Measurements from ENCODE around the gene ELL3.
"Not testable (repeated sequence)": the region's sequence is repeated elsewhere in the genome, so short reads cannot be mapped to it uniquely, and the experiment has no call there.

The ELL3 gene, protein sequence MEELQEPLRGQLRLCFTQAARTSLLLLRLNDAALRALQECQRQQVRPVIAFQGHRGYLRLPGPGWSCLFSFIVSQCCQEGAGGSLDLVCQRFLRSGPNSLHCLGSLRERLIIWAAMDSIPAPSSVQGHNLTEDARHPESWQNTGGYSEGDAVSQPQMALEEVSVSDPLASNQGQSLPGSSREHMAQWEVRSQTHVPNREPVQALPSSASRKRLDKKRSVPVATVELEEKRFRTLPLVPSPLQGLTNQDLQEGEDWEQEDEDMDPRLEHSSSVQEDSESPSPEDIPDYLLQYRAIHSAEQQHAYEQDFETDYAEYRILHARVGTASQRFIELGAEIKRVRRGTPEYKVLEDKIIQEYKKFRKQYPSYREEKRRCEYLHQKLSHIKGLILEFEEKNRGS

DNA sequence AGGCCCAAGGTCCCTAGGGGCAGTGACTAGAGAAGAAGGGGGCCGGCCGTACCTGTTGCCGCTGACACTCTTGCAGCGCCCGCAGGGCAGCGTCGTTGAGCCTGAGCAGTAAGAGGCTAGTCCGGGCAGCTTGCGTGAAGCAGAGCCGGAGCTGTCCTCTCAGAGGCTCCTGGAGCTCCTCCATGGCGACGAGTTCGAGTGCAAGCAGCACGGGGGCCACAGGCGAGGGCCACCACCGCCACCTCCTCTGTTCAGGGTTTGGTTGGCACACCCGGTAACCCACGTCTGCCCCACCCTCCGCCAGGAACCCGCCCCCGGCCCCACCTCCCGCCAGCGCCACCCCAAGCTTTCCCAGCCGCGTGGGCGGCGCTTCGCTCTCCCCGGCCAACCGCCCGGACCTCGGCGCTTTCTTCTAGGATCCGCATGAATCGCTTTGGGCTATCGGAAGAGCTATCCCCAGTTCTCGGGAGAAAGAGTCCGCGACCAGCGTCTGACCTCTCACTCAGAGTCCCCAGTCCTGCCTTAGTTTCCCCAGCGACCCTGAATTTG is at the start of gene ELL3:
TSS of gene ELL3 (minus strand) at position 249 of the 549 bp plus-strand sequence. CDS start at position 184, 65 bp downstream.
- peak; percentile 74 for DNase-seq

DNA sequence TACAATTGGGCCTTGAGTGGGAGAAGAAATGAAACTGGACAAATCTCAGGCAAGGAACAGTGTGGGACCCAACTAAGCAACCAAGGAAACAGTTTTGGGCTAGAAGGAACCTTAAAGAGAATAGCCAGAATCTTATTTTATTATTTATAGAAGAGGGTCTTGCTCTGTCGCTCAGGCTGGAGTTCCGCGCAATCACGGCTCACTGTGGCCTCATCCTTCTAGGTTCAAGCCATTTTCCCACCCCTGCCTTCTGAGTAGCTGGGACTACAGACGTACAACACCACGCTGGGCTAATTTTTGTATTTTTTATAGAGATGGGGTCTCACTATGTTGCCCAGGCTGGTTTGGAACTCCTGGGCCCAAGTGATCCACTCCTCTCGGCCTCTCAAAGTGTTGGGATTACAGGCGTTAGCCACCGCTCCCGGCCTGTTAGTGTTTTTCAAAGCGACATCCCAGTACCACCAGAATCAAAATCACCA is 49.3 kb upstream of the ELL3 start:
- no peak for DNase-seq

DNA sequence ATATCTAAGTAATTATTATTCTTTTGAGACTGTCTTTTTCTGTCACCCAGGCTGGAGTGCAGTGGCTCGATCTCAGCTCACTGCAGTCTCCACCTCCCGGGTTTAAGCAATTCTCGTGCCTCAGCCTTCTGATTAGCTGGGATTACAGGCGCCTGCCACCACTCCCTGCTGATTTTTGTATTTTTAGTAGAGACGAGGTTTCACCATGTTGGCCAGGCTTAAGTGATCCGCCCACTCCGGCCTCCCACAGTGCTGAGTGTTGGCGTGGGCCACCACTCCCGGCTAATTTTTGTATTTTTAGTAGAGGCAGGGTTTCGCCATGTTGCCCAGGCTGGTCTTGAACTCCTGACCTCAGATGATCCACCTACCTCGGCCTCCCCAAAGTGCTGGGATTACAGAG is 48.5 kb upstream of the ELL3 start:
- not testable (repeated sequence) for DNase-seq

DNA sequence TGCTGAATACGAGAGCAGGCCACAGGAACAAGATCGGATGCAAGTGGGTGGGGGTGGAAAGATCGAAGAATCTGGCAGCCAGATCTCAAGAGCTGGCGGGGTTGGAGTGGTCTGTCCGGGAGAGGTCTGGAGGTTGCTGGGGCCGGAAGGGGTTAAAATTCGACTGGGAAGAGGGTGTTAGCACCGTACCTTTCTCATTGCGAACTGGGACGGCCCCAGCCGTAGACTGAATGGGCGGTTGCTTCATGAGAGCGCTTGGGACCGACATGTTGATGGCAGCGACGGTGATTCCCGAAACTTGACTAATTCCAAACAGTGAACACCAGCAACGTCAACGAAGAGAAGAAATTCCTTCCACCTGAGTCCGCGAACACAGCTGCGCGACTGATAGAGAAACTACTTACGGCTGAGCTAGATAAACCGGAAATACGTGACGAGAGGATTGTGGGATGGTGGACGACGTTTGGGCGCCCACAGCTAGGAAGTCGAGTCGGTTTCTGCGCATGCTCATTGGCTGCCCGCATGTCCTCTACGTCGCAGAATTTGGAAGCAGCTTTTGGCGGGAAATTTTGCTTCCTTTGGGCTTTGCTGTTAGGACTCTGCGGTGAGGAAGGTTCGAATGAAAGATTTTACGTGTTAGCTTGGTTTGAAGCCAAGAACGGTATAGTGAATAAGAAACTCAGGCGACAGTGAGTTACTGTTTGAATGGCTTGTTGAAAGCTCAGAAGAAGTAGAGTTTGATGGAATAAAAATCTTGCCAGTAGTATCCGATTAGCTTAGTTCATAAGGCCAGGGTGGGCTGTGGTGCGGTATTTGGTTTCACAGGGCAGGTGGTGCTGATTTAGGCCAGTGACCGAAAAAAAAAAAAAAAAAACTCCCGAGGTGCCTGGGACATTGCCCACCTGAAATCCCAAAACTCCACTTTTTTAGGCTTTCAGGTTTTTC is 47.8 kb upstream of the ELL3 start, which contains the start of gene MFAP1:
TSS of gene MFAP1 (minus strand) at position 389 of the 945 bp plus-strand sequence. CDS start at position 268, 121 bp downstream.
- peak; percentile 82 for DNase-seq

DNA sequence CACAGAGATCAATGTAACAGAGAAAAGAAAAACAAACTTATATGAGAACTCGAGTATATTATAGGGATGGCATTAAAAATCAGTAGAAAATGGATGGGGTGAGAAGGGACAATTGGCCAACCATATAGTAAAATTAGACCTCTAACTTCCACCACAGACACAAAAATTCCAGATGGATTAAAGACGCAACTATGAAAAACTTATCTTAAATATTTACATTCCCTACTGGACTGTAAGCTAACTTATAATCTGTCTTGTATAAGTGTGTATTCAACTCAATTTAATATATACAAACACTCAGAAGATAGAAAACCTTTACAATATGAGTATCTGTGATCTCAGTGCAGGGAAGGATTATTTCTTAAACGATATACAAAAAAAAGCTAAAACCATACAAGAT is 44.7 kb upstream of the ELL3 start:
- DNase-seq = no peak

DNA sequence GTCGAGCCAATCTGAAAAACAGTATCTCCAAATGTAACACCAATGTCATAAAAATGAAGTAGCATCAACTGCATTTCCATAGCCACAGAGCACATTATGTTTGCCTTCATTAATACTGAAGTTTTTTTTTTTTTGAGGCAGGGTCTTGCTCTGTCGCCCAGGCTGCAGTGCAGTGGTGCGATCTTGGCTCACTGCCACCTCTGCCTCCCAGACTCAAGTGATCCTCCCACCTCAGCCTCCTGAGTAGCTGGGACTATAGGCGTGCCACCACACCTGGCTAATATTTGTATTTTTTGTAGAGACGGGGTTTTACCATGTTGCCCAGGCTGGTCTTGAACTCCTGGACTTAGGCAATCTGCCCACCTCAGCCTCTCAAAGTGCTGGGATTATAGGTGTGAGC is 38.3 kb upstream of the ELL3 start:
- DNase-seq = not testable (repeated sequence)

DNA sequence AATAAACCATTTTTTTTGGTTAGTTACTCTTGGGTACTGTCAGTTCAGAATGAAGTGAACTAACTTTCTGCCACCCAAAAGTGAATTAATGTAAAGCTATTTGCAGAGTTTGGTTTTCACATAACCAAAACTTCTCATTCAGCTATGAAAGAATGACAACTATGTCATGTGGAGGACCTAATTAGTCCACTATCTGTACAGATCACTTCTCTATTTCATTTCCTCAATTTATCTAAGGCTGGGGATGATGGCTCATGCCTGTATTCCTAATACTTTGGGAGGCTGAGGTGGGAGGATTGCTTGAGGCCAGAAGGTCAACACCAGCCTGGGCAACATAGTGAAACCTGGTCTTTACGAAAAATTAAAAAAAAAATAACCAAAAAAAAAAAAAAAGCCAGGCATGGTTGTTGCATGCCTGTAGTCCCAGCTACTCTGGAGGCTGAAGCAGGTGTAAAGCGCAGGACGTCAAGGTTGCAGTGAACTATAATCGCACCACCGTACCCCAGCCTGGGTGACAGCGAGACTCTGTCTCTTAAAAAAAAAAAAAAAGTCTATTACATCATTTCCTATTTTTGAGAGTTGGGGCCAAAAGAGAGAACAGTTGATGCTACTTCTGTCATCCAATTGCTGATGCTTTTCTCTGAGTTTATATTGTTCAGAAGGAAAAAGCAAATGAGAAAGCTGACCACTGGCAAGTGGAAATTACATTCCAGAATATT is 32.4 kb upstream of the ELL3 start:
- no peak for DNase-seq

DNA sequence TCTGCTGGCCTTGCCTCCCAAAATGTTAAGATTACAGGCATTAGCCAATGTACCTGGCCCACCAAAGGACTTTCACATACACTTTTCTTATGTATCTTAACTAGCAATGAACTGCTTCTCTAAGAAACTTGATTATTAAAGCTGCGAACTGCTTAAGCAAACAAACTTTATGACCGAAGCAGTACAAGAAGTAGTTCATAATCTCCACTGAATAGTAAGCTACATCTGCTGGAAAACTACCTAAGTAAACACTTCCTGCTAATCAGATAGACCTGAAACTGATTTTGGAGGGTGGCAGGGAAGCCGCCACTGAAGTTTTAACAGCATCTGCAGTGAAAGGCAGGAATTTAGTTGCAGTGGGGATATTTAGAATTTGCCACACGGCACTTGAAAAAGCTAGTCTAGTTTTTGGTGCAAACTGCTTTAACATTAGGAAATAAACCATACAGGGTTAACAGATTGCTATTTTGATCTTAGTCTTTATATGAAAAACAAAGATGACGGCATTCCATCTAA is 31.7 kb upstream of the ELL3 start:
- no peak for DNase-seq

DNA sequence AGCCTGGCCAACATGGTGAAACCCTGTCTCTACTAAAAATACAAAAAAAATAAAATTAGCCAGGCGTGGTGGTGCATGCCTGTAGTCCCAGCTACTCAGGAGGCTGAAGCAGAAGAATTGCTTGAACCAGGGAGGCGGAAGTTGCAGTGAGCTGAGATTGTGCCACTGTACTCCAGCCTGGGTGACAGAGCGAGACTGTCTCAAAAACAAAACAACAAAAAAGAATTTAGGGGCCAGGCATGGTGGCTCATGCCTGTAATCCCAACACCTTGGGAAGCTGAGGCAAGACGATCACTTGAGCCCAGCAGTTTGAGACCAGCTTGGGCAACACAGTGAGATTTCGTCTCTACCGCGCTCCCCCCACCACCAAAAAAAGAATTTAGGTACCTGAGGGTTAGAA is 25.9 kb upstream of the ELL3 start:
- DNase-seq = not testable (repeated sequence)

DNA sequence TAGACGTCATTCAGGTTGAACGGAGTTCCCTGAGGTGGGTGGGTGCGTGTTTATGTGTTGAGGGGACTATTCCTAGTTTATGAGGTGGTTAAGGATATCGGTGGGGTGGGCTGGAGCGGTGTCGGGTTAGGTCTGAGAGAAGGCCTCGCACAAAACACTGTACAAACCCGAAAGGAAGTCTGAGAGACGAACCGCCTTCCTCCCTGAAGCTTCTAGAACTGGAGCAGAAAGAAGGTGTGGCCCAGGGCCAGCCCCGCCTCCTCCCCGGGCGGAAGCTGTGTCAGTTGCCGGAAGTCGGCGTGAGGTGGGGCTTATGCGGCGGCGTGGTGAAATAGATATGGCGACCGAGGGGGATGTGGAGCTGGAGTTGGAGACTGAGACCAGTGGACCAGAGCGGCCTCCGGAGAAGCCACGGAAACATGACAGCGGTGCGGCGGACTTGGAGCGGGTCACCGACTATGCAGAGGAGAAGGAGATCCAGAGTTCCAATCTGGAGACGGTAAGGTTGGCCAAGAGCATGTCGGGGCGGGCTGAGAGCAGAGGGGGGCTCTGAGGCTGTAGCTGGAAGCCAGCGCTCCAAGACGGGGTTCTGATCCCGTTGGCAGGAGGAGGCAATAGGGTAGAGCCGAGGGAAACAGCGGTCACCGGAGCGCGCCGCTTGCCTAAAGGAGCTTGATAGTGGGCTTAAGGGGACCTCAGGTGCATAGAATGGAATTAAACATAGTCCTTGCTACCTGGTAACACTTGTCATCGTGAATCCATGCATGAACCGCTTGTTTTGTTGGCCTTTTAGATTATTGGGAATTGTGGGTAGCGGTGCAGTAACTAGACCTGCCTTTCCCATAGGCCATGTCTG is 23.7 kb upstream of the ELL3 start, which contains the start of gene HYPK:
TSS of gene HYPK (plus strand) at position 314 of the 856 bp plus-strand sequence. CDS start at position 338, 24 bp downstream.
- DNase-seq = peak; percentile 91

DNA sequence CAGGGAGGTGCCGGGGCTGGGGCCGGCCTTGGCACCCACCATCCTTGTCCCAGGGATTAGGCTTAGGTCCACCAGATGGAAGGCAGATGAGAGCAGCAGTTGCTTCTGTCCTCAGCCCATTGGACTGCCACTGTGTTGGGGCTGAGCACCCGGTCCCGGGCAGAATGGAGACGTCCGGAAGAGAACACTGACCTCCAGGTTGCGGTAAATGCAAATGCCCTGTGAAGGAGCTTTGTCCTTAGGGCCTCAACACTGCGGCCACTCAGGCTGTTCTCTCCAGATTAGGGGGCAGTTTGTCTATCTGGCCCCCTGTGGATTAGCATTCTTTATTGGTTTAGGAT is 23.1 kb upstream of the ELL3 start, which contains the start of gene SERINC4:
TSS of gene SERINC4 (minus strand) at position 276 of the 341 bp plus-strand sequence. CDS start at position 42, 234 bp downstream.
- no peak for DNase-seq

DNA sequence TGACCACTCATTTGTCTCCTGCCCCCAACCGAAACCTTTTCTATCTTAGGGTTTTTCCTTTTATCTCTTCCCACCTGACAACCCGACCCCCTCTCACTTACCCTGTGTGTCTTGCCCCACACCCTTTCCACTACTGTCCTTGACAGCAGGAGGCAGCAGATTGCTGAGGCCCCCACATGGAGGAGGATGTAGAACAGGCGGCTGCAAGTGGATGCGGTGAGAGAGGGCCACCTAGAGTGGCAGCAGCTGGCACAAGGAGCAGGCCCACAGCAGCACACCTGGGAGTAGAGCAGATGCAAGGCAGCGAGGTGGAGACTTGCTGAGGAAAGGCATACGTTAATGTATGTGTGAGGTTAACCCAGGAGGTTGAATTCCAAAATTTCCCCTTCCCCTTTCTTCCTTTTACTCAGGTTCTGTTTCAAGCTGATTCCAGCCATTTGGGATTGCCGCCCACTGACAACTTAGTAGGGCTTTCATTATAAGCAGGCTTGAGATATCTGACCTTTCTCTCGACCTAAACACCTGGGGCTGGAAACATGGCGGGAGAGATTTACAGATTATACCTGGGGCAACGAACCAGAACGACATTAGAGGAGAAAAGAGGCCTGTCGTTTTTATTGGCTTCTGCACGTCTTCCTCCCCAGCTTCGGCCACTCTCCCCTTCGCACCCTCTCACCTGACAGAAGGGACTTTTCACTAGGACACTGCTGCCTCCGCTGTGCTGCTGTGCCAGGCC is 22.6 kb upstream of the ELL3 start:
- DNase-seq = no peak

DNA sequence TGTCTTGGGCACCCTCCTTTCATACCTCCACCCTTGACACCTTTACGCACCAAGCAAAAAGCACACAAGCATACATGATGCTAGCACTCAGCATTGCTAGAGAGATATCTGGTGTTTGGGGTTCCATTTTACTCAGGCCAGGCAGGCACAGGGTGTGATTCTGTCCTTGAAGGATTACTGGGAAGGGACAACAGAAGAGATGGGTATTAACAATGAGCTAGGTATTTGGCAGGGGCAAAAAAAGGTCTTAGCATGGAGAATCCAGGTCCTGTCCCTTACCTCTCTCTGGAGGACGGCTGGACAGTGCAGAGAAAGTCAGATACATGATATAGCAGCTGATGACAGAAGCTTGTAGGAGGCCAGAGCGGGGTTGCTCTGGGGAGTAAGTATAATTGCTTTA is 19.8 kb upstream of the ELL3 start:
- DNase-seq = no peak

DNA sequence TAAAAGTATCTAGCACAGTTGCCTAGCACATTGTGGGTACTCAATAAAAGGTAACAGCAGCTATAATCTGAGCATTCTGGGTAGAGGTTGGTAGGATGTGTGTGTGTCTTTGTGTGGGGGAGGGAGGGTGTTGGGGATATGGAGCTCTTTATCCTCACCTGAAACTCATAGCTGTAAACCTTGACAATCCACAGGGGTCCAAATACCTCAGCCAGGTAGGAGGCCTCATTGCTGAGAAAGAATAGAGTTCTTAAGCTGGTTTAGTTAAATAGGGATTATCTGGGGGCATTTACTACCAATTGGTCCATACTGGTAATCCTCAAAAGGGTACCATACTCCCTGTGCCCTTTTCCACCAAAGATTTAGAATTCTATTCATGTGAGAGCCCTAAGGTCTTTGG is 19.2 kb upstream of the ELL3 start:
- DNase-seq = no peak

DNA sequence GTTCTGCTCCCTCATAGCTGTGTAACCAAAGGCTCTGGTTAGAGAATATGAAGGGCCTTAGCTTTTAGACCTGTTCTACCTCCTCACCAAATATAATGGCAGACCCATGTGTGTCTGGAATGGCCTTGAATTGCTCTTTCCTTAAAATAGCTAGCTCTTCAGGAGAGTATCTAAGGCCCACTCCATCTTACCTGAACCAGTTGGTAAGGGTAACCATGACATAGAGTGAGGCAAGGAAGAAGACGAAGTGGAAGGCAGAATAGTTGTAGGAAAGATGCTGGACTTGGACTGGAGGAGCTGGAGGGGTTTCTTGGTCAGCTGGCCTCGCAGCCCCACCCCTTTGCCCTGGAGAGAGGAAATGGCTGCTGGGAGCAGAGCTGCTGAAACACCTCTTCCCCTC is 18.4 kb upstream of the ELL3 start:
- no peak for DNase-seq

DNA sequence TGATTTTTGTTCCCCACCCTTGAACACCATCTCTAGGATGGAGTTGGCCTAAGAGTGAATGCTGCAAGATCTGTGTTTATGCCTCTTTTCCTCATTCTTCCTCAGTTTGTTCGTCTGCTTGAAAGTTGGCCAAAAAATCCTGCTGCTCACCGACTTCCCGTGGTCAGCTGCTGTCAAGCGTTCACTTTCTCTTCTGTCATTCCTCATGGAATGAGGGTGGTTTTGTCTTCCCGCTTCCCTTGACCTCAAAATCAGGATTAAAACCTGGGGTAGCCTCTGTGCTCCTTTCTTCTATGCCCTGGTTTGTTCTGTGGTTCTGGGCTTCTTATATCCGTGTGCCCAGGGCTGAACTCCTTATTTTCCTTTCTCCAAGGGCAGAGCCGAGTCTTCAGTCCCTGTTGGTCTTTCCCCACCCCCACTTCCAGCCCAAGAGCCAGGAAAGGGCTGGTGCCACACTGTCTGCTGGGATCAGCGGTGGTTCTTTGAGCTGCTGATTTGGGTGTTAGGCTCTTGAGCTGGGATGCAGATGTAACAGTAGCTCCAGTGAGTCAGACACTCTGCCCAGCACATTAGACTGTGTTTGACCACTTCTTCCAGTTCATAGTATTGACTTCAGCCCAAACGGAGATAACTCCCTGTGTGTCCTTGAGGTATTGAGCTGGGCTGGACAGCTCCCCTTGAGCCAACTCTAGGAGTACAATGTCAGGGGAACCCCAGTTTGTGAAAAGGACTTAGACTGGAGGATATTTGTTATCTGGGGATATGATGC is 17.7 kb upstream of the ELL3 start:
- no peak for DNase-seq

DNA sequence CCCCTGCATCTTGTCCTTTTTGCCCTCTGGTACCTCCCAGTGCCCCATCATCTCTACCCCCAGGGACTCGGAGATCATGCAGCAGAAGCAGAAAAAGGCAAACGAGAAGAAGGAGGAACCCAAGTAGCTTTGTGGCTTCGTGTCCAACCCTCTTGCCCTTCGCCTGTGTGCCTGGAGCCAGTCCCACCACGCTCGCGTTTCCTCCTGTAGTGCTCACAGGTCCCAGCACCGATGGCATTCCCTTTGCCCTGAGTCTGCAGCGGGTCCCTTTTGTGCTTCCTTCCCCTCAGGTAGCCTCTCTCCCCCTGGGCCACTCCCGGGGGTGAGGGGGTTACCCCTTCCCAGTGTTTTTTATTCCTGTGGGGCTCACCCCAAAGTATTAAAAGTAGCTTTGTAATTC is 16.9 kb upstream of the ELL3 start:
- DNase-seq = no peak

DNA sequence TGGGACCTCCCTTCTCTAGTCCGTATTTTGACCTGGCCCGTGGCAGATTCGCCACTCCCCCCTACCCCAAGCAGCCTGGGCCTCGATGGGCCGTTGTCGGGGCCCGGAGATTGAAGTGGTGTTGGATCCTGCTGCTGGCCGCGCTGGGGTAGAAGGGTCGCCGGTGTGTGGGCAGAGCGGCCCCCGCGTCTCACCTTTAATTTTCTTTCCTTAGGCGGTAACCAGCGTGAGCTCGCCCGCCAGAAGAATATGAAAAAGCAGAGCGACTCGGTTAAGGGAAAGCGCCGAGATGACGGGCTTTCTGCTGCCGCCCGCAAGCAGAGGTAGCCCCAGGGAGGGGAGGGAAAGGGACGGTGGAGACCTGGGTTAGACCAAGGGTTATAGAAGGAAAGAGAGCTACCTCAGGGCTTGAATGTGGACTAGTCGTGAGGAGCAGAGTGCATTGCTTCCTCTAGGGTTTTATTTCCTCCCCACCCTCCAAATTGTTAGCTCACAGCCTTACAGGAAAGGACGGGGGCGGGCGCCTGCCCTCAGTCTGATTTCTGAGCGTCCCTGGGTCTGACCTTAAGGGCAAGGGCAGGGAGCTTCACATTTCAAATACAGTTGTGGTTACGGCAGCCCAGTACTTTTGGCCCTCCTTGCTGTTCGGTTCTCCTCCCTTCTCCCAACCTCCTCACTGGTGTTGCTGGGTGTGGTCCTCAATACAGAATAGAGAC is 16.2 kb upstream of the ELL3 start:
- no peak for DNase-seq

All from activated effector memory CD4-positive, alpha-beta T cell treated with Interleukin-2 at 50 U/mL for 16 hours (primary cell).